Peyer's patch (tissue), 4 donors: ENCODE measurements around the gene GLIS1.

Experiments used
- CTCF ChIP-seq, 6 experiments: fragments of 450-650 bp in 4 of 6; fragments of 200-600 bp in 2 of 6; sonication (generic) in 1 of 6; IDR thresholded peaks; one replicate each; pipeline ENCODE4 v1.5.1; 2017 to 2019; ENCODE audit warnings: antibody characterized with exemption in 6 of 6, mild to moderate bottlenecking in 3 of 6, moderate library complexity in 1 of 6
- POLR2A ChIP-seq, 2 donors: fragments of 450-650 bp; IDR thresholded peaks; one replicate each; pipeline ENCODE4 v1.5.1; 2017; ENCODE audit warnings: antibody characterized with exemption in 2 of 2, mild to moderate bottlenecking in 2 of 2, moderate library complexity in 2 of 2

GRCh38 chr1:53562291-53562980 is 176.5 kb downstream of the GLIS1 start:
- TF ChIP-seq CTCF (IDR thresholded peaks at IDR 0.05): no peak
- TF ChIP-seq POLR2A (IDR thresholded peaks at IDR 0.05): no peak
